ENCODE results near the gene FAIM.
"Not testable (repeated sequence)": the region's sequence is repeated elsewhere in the genome, so short reads cannot be mapped to it uniquely, and the experiment has no call there.

FAIM gene

DNA sequence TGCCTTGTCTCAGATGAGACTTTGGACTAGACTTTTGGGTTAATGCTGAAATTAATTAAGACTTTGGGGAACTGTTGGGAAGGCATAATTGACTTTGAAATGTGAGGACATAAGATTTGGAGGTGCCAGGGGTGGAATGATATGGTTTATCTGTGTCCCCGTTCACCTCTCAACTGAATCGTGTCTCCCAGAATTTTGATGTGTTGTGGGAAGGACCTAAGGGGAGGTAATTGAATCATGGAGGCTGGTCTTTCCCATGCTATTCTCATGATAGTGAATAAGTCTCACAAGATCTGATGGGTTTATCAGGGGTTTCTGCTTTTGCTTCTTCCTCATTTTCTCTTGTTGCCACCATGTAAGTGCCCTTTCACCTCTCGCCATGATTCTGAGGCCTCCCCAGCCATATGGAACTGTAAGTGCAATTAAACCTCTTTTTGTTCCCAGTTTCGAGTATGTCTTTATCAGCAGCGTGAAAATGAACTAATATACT, 4.4 kb upstream of the FAIM start:
- DNase-seq: not testable (repeated sequence)

GRCh38 chr3:138609898-138610266, 1.3 kb downstream of the FAIM start:
- no peak for DNase-seq

DNA sequence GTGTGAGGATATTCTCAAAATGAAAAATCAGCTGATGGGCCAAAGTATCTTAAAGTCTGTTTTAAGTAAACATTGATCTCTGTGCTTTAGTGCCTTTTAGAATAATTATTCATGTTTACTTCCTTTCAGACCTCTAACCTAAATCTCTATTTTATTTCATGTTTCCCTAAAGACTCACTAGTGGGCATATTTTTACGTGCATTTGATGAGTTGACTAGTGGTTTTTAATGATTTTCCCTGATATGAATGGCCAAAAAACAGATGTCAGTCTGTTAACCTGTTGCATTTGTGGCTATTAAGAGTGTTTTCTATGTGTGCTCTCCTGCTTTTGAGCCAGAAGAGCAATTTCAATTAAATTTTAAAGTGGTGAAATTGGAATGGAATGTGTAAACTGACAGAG, 6.9 kb downstream of the FAIM start:
- no peak for DNase-seq

DNA sequence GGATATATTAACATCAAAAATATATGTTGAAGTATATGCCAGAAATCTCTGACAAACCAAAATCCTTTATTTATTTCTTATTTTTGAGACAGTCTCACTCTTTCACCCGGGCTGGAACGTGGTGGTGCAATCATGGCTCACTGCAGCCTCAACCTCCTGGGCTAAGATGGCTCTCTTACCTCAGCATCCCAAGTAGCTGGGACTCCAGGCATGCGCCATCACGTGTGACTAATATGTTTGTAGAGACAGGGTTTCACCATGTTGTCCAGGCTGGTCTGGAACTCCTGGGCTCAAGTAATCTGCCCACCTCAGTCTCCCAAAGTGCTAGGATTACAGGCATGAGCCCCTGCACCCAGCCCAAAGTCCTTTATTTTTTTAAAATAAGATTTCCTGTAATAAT, 11.9 kb downstream of the FAIM start:
- no peak for DNase-seq

DNA sequence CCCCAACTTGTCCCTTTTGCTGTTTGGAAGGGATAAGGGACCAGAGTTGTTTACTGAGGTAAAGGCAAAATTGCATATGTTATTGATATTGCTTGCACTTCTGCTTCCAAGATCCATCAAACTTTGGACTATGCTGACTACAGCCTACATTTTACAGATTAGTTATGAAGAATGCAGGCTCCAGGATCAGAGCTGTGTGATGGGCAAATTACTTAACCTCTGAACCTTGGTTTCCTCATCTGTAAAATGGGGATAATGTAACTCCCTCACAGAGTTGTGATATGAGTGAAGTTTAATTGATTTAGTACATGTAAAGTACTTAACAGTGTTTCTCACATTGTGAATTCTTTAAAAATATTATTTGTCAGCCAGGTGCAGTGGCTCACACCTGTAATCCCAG, 15.9 kb downstream of the FAIM start:
- DNase-seq: no peak

DNA sequence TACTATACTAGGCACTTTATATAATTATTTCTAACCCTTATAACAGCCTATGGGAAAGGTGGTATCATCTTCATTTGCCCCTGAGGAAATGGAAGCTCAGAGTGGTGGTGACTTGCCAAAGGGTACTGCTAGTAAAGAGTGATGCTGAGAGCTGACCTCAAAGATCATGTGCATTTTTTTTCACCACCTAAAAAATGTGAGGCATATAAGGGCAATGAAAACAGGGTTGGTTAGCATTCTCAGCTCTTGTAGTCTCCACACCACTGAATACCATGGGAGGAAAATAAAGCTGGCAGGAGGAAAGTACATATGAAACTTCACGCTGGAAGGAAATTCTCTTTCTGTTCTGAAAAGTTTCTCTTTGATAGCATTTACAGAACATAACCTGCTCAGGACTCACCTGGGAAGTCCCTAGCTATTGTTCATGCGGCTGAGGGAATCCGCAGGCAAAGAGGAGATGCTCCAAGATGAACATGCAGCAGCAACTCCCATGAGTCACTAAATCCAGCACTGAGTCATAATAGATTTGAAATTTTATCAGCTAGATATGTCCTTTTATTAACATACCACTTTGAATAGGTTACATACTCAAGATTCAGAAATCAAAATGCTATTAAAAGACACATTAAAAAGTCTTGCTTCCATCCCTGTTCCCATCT, 17.3 kb downstream of the FAIM start:
- DNase-seq: no peak

DNA sequence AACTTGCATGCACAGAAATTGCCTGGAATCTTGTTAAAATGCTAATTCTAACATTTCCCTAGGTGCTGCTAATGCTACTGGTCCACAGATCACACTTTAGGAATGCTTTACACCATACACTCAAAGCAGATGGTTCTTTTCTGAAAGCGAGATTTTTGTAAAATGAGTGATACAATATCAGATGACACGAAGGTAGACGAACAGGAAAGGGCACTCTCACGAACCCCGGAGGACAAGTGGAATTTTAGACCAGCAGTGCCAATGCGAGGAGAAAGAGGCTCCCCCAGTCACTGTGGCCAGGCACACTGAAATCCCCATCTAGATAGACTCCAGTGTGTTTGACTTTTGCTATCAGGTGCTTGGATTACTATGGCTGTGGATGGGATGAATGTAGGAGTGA, 21.0 kb downstream of the FAIM start:
- DNase-seq: no peak

- no peak for DNase-seq
Measured at GRCh38 chr3:138638641-138639040, 30.1 kb downstream of the FAIM start.

DNA sequence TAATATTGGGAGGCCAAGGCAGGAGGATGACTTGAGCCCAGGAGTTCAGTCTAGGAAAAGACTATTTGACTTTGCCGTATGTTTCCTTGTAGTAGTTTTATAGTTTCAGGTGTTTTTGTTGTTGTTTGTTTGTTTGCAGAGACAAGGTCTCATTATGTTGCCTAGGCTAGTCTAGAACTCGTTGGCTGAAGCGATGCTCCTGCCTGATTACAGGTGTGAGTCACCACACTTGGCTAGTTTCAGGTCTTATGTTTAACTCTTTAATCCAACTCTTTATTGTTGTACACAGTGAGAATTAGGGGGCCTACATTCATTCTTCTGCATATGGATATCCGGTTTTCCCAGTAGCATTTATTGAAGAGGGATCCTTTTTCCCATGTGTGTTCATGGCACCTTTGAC, 32.0 kb downstream of the FAIM start:
- DNase-seq: no peak

GRCh38 chr3:138642226-138642926, 33.8 kb downstream of the FAIM start:
- DNase-seq: no peak

GRCh38 chr3:138642927-138643253, 34.3 kb downstream of the FAIM start:
- no peak for DNase-seq

DNA sequence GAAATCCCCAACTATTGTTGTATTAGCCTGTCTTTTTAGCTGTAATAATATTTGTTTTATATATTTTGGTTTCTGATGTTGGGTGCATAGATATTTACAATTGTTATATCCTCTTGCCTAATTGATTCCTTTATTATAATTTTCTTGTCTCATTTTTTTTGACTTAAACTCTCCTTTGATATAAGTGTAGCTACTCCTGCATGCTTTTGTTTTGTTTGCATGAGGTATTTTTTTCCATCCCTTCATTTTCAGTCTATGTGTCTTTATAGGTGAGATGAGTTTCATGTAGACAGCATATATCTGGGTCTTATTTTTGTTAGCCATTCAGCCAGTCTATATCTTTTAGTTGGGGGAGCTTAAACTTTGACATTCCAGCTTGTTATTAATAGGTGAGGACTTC, 37.4 kb downstream of the FAIM start:
- DNase-seq: no peak

GRCh38 chr3:138646513-138646912, 37.9 kb downstream of the FAIM start:
- DNase-seq: no peak

DNA sequence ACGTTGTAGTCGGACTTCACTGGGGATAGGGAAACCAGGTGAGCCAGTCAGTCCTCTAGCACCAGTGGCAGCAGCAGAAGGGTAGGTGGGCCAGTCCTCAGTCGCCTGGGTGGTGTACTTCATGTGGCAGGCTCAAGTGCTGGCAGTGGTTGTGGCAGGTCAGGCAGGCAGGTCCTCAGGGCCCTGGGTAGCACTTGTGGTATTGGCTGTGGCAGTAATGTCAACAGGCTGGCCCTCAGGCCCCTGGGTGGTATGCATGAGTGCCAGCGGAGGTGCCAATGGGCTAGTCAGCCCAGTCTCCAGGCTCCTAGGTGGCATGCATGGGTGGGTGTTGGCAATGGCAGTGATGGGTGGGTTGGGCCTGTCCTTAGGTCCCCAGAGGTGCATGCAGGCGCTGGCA, 40.6 kb downstream of the FAIM start:
- DNase-seq: no peak

GRCh38 chr3:138653567-138653966, 45.0 kb downstream of the FAIM start:
- DNase-seq: peak; percentile 3

DNA sequence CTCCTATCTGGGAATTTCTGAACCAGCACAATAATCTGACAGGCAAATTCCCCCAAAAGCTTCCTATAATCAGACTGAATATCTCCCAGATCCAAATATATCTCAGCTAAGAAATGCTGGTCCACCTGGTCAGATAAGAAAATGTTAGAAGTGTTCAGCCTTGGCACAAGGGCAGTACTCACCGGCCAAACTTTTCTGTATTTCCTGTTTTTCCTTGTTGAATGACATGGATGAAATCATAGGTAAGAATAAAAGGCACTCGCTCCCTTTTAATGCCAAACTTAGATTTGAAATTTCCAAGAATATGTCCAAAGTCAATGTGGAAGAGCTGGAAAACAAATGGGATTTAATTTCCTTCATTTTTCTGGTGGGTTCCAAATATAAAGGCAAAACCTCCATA, 48.9 kb downstream of the FAIM start:
- no peak for DNase-seq

- no peak for DNase-seq
Measured at GRCh38 chr3:138668107-138668506, 59.5 kb downstream of the FAIM start.

- no peak for DNase-seq
Measured at GRCh38 chr3:138670407-138670806, 61.8 kb downstream of the FAIM start.

- no peak for DNase-seq
Measured at GRCh38 chr3:138673641-138674530, 65.3 kb downstream of the FAIM start.

DNA sequence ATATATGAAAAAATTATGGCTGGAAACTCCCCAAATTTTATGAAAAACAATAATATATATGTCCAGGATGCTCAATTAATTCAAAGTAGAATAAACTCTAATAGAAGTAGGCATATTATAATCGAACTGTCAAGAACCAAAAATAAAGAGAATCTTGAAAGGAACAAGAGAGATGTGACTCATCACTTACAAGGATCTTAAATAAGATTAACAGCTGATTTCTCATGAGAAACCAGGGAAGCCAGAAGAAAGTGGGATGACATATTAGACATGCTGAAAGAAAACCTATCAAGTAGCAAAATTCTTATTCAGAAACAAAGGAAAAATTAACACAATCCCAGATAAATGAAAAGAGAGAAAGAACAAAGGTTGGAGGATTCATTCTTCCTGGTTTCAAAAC, 66.8 kb downstream of the FAIM start:
- DNase-seq: no peak

- DNase-seq: no peak
Measured at GRCh38 chr3:138678086-138678485, 69.5 kb downstream of the FAIM start.

DNA sequence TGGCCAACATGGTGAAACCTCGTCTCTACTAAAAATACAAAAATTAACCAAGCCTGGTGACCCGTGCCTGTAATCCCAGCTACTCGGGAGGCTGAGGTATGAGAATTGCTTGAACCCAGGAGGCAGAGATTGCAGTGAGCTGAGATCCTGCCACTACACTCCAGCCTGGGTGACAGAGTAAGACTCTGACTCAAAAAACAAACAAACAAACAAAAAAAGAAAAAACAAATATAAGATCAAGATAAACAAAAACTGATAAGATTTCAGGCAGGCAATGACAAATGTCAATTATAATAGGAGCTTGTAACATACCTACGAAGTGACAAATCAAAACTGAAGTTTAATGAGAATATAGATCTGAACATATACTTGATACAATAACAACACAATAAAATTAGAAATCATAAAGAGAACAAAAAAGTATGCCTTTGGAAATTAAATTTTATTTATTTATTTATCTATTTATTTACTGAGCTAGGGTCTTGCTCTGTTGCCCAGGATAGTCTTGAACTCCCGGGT, 70.4 kb downstream of the FAIM start:
- DNase-seq: no peak

DNA sequence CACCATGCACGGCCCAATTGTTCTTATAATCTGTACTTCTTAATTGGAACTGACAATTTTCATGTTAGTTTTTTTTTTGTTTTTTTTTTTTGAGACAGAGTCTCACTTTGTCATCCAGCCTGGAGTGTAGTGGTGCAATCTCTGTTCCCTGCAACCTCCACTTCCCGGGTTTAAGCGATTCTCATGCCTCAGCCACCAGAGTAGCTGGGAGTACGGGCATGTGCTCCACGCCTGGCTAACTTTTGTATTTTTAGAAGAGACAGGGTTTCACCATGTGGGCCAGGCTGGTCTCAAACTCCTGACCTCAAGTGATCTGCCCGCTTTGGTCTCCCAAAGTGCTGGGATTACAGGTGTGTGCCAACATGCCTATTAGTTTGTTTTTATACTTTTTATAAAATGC, 72.4 kb downstream of the FAIM start:
- not testable (repeated sequence) for DNase-seq

Measured in activated CD4-positive, alpha-beta T cell treated with anti-CD3 and anti-CD28 coated beads, Interleukin-2, amount 50 U/mL, for 1 hour (primary cell).